Measurements from ENCODE around the gene C2orf69.

Gene C2orf69

DNA sequence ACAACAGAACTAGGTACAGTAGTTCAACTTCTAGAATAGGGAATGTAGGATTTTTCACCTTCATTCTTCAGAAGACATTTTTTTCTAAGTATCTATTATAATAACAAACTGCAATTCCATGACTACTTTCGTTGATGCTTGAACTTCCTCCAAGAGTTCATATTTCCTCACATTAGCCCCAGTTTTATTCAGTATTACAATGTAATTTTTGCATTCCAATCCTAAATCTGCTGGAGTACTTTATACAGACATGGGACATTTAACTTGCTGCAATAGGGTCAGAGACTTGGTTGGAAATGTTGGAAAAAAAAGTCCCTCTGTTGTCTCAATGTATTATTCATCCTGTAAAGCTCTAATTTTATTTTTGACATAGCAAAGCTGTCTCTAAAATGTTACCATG lies 40.5 kb upstream of the C2orf69 start:
- DNase-seq (ENCODE audit: extremely low spot score): no peak
- ChIA-PET POLR2A (no interaction called here), CTCF (no interaction called here)

DNA sequence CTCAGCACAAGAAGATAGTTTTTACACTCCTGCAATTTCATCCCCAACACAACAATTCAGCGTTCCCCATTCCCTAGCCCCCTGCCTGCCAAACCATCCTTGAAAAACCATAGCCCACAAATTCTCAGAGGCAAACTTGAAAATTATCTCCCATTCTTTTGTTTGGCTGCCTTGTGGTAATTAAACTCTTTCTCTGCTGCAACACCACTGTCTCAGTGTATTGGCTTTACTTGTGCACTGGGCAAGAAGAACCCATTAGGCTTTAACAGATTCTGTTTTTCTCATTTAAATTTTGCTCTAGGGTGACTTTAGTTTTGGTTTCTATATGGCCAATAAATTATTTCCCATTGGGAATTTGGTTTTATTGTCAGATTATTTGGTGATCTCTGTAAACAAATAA lies 36.9 kb upstream of the C2orf69 start:
- no peak for DNase-seq (ENCODE audit: extremely low spot score)
- no peak for TF ChIP-seq FOXA1 (IDR thresholded peaks at IDR 0.05)
- TF ChIP-seq BHLHE40 (IDR thresholded peaks at IDR 0.05; ENCODE audit: borderline replicate concordance): no peak
- TF ChIP-seq SUZ12 (IDR thresholded peaks at IDR 0.05): no peak
- TF ChIP-seq, protein P1, sequence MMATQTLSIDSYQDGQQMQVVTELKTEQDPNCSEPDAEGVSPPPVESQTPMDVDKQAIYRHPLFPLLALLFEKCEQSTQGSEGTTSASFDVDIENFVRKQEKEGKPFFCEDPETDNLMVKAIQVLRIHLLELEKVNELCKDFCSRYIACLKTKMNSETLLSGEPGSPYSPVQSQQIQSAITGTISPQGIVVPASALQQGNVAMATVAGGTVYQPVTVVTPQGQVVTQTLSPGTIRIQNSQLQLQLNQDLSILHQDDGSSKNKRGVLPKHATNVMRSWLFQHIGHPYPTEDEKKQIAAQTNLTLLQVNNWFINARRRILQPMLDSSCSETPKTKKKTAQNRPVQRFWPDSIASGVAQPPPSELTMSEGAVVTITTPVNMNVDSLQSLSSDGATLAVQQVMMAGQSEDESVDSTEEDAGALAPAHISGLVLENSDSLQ (IDR thresholded peaks at IDR 0.05): no peak
- no peak for TF ChIP-seq TARDBP (IDR thresholded peaks at IDR 0.05)
- no peak for TF ChIP-seq HDGF (IDR thresholded peaks at IDR 0.05; ENCODE audit: borderline replicate concordance)
- no peak for TF ChIP-seq L3MBTL2 (conservative IDR thresholded peaks at IDR 0.05)
- no peak for TF ChIP-seq FOXK2 (IDR thresholded peaks at IDR 0.05)
- no peak for TF ChIP-seq ARNT (IDR thresholded peaks at IDR 0.05)
- no peak for TF ChIP-seq ELF4 (IDR thresholded peaks at IDR 0.05)
- no peak for TF ChIP-seq SP1 (IDR thresholded peaks at IDR 0.05)
- no peak for TF ChIP-seq NFRKB (IDR thresholded peaks at IDR 0.05)
- CTCF ChIA-PET: no interaction called here
- POLR2A ChIA-PET: no interaction called here

More for the DNA sequence above, 40.5 kb upstream of the C2orf69 start:
- no peak for TF ChIP-seq LEF1 (IDR thresholded peaks at IDR 0.05; ENCODE audit: borderline replicate concordance)
- no peak for TF ChIP-seq BHLHE40 (IDR thresholded peaks at IDR 0.05; ENCODE audit: borderline replicate concordance)
- no peak for TF ChIP-seq FOXA1 (IDR thresholded peaks at IDR 0.05)
- TF ChIP-seq, protein P1 (IDR thresholded peaks at IDR 0.05): no peak
- no peak for TF ChIP-seq TARDBP (IDR thresholded peaks at IDR 0.05)
- TF ChIP-seq L3MBTL2 (conservative IDR thresholded peaks at IDR 0.05): no peak
- TF ChIP-seq FOXM1 (IDR thresholded peaks at IDR 0.05; ENCODE audit: borderline replicate concordance): no peak
- TF ChIP-seq ZNF384 (IDR thresholded peaks at IDR 0.05): no peak
- TF ChIP-seq SP1 (IDR thresholded peaks at IDR 0.05): no peak
- TF ChIP-seq ARNT (IDR thresholded peaks at IDR 0.05): no peak
- no peak for TF ChIP-seq HDGF (IDR thresholded peaks at IDR 0.05; ENCODE audit: borderline replicate concordance)
- TF ChIP-seq SUZ12 (IDR thresholded peaks at IDR 0.05): no peak
- no peak for TF ChIP-seq NFRKB (IDR thresholded peaks at IDR 0.05)
- TF ChIP-seq ELF4 (IDR thresholded peaks at IDR 0.05): no peak
- no peak for TF ChIP-seq CTBP1 (IDR thresholded peaks at IDR 0.05; ENCODE audit: borderline replicate concordance)
- no peak for TF ChIP-seq FOXK2 (IDR thresholded peaks at IDR 0.05)

DNA sequence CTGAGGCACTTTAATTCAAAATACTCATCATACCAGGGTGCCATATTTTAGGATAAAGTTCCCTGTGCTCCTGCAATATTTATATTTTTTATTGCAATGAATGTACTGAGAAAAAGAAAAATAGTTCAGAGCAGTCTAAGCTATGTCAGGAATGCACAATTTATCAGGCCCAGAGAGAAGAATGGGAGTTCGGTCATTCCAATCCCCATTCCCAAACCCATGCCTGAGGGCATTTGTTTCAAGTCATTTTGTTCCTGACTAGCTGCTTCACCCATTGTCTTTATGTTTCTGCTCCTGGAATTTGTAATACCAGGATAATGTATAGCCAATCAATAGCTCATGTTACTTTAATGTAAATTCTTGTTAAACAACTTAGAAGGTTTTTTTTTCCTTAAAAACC lies 35.7 kb upstream of the C2orf69 start:
- ChIA-PET POLR2A (no interaction called here), CTCF (no interaction called here)
- no peak for DNase-seq (ENCODE audit: extremely low spot score)

DNA sequence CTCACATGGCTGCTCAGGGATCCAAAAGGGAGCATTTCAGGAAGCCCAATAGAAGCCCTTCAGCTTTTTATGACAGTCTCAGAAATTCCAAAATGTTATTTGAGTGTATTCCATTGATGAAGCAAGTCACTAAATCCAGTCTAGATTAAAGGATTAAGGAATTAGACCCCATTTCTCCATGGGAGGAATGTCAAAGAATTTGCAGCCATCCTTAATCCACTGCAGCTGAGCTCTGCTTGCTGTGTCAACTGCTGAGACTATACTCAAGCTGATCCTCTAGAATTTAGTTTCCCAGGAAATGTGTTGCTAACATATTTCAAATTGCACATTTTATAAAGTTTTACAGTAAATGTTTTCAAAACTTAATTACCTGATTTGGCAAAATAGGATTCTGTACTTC lies 28.4 kb upstream of the C2orf69 start:
- DNase-seq (ENCODE audit: extremely low spot score): no peak
- POLR2A ChIA-PET: no interaction called here
- TF ChIP-seq CTBP1 (IDR thresholded peaks at IDR 0.05; ENCODE audit: borderline replicate concordance) (no peak), FOXM1 (IDR thresholded peaks at IDR 0.05; ENCODE audit: borderline replicate concordance) (no peak), ELF4 (IDR thresholded peaks at IDR 0.05) (no peak), FOXK2 (IDR thresholded peaks at IDR 0.05) (no peak), HDGF (IDR thresholded peaks at IDR 0.05; ENCODE audit: borderline replicate concordance) (no peak), L3MBTL2 (conservative IDR thresholded peaks at IDR 0.05) (no peak), FOXA1 (IDR thresholded peaks at IDR 0.05) (no peak), TARDBP (IDR thresholded peaks at IDR 0.05) (no peak), SUZ12 (IDR thresholded peaks at IDR 0.05) (no peak), ARNT (IDR thresholded peaks at IDR 0.05) (no peak), ZNF384 (IDR thresholded peaks at IDR 0.05) (no peak), LEF1 (IDR thresholded peaks at IDR 0.05; ENCODE audit: borderline replicate concordance) (no peak), NFRKB (IDR thresholded peaks at IDR 0.05) (no peak), SP1 (IDR thresholded peaks at IDR 0.05) (no peak), BHLHE40 (IDR thresholded peaks at IDR 0.05; ENCODE audit: borderline replicate concordance) (no peak)
- TF ChIP-seq, protein P1 (IDR thresholded peaks at IDR 0.05): no peak
- CTCF ChIA-PET: no interaction called here

More for the DNA sequence above, 35.7 kb upstream of the C2orf69 start:
- TF ChIP-seq ELF4 (IDR thresholded peaks at IDR 0.05) (no peak), TARDBP (IDR thresholded peaks at IDR 0.05) (no peak), BHLHE40 (IDR thresholded peaks at IDR 0.05; ENCODE audit: borderline replicate concordance) (no peak), ZNF384 (IDR thresholded peaks at IDR 0.05) (no peak), LEF1 (IDR thresholded peaks at IDR 0.05; ENCODE audit: borderline replicate concordance) (no peak)
- TF ChIP-seq, protein P1 (IDR thresholded peaks at IDR 0.05): no peak

DNA sequence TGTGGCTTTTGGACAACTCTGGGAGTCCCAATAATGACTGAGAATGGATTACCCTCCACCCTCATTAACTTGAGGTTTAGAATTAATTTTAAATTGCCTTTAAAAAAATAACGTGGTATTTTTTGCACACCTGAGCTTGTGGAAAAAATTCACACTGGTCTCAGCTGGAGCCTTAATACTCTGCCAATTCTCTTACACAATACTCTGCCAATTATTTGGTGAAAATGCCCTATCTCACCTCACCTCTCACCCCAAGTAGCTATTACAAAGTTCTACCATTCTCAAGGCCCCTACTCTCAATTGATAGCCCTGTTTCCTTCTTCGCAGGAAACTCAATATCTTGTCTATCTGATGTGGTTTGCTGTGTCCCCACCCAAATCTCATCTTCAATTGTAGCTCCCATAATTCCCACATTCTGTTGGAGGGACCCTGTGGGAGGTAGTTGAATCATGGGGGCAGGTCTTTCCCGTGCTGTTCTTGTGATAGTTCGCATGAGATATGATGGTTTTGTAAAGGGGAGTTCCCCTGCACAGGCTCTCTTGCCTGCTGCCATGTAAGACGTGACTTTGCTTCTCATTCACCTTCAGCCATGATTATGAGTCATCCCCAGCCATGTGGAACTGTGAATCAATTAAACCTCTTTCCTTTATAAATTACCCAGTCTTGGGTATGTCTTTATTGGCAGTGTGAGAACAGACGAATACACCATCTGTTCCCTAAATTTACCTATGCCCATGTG lies 27.4 kb upstream of the C2orf69 start:
- ChIA-PET CTCF (no interaction called here), POLR2A (no interaction called here)
- TF ChIP-seq SP1 (IDR thresholded peaks at IDR 0.05) (no peak), LEF1 (IDR thresholded peaks at IDR 0.05; ENCODE audit: borderline replicate concordance) (no peak), TARDBP (IDR thresholded peaks at IDR 0.05) (no peak), BHLHE40 (IDR thresholded peaks at IDR 0.05; ENCODE audit: borderline replicate concordance) (no peak), NFRKB (IDR thresholded peaks at IDR 0.05) (no peak), FOXA1 (IDR thresholded peaks at IDR 0.05) (no peak), ZNF384 (IDR thresholded peaks at IDR 0.05) (no peak), L3MBTL2 (conservative IDR thresholded peaks at IDR 0.05) (no peak)
- DNase-seq (ENCODE audit: extremely low spot score): no peak
